ENCODE measurements around the gene SCRT2. TPM values are rescaled to one million over a fixed set of nuclear protein-coding genes. Genes with fewer than 3 reads are reported as not detected.

Gene SCRT2
- total and polyA plus RNA-seq, 2 of the 8 experiments (the other 6 are each of a cell fraction or from before 2014, with no cell fraction given): 0.12 to 0.34 TPM

GRCh38 chr20:667351-668034 is 8.1 kb downstream of the SCRT2 start:
- CTCF ChIA-PET (ENCODE audit: partially characterized antibody): interaction anchor here (0.6 to 11.1 kb wide), 51 partner anchors 9 to 352 kb away, joined by 3 to 157 read pairs (median 6); partner anchors contain the start of genes SCRT2, SLC52A3 and SRXN1
- no peak overlapping the region for H3K14ac ChIP-seq (ENCODE audit: insufficient read length)
- POLR2A ChIA-PET (ENCODE audit: partially characterized antibody): interaction anchor here (0.6 to 2.6 kb wide), 8 partner anchors 8 to 220 kb away, joined by 3 to 9 read pairs (median 4); partner anchors contain the start of genes CSNK2A1, SCRT2 and TBC1D20
- no peak overlapping the region for H4K91ac ChIP-seq (replicated peaks; ENCODE audit: insufficient read length, low read length)
- no peak overlapping the region for H3K56ac ChIP-seq (replicated peaks; ENCODE audit: insufficient read length, low read depth, low read length)
- H3K27me3 ChIP-seq (replicated peaks in 1 of 4; ENCODE audit: control insufficient read depth in 3 of 4, extremely low read depth in 1 of 4, insufficient read depth in 3 of 4, low read length in 3 of 4): peaks cover 8 to 26% (median 22%) of the 10 kb centered on the region in 4 experiments
- no peak overlapping the region for H3K4ac ChIP-seq (replicated peaks; ENCODE audit: insufficient read length, low read depth, low read length)
- H3K4me2 ChIP-seq (ENCODE audit: insufficient read depth in 1 of 2, low read depth in 2 of 2, low read length in 2 of 2): no peak overlapping the region
- no peaks in the 10 kb centered on the region for H4K20me1 ChIP-seq (replicated peaks in 1 of 2; ENCODE audit: control insufficient read depth in 1 of 2, insufficient read depth in 2 of 2, low read length in 2 of 2)
- H2BK5ac ChIP-seq (ENCODE audit: low read depth, low read length): no peak overlapping the region
- no peak overlapping the region for H2AK5ac ChIP-seq (ENCODE audit: low read depth, low read length)
- DNase-seq (ENCODE audit: low read depth in 1 of 2, low spot score in 2 of 2) (peak in 1 of 2 experiments; percentile 93), FAIRE-seq (peak; percentile 45)
- H3K27ac ChIP-seq (ENCODE audit: low read depth, low read length): no peak overlapping the region
- no peak overlapping the region for H4K8ac ChIP-seq (ENCODE audit: extremely low read depth, insufficient read depth, low read length)
- 0 out of 2 replicates have a peak overlapping the region, but pooled peaks have one; percentile 21 for H2BK15ac ChIP-seq (ENCODE audit: low read length)
- H2BK20ac ChIP-seq (ENCODE audit: low read length): no peak overlapping the region; the same call in 1 of the 2 replicates
- 41% methylated on average over 9 of the region's 9 CpGs; no CpG with 5 or more reads in 1 of the 2 experiments for WGBS, 2 experiments (ENCODE audit: extremely low coverage in 1 of 2, insufficient coverage in 1 of 2, insufficient read length in 1 of 2, insufficient replicate concordance in 2 of 2, low coverage in 1 of 2, low lambda C conversion rate in 2 of 2, missing lambda C conversion rate in 1 of 2)
- no peak overlapping the region for H2AFZ ChIP-seq (ENCODE audit: low read length)
- H2BK120ac ChIP-seq (replicated peaks; ENCODE audit: low read depth, low read length): no peak overlapping the region
- no peak overlapping the region for H3K18ac ChIP-seq (ENCODE audit: extremely low read depth, low read length)
- H3K79me1 ChIP-seq (ENCODE audit: low read depth, low read length): no peaks in the 10 kb centered on the region
- no peaks in the 10 kb centered on the region for H3K79me2 ChIP-seq (ENCODE audit: control insufficient read depth in 1 of 2, insufficient read depth in 2 of 2, low read length in 2 of 2)
- H3K4me3 ChIP-seq (ENCODE audit: extremely low read depth in 1 of 4, insufficient read depth in 2 of 4, low read depth in 3 of 4, low read length in 4 of 4): no peak overlapping the region
- peaks cover 2 to 21% (median 13%) of the 10 kb centered on the region in 4 experiments for H3K4me1 ChIP-seq (replicated peaks in 1 of 4; ENCODE audit: control insufficient read depth in 3 of 4, insufficient read depth in 4 of 4, low read length in 3 of 4)
- no peak overlapping the region for H3K9ac ChIP-seq (replicated peaks in 1 of 4; ENCODE audit: extremely low read depth in 1 of 4, low read depth in 3 of 4, low read length in 3 of 4)
- H3K9me3 ChIP-seq (ENCODE audit: insufficient read depth in 2 of 2, low read depth in 1 of 2, low read length in 1 of 2): peaks cover 4 to 5% of the 10 kb centered on the region in 2 experiments
- no peak overlapping the region for H4K5ac ChIP-seq (ENCODE audit: insufficient read length, low read depth, low read length)
- H2BK12ac ChIP-seq (ENCODE audit: low read depth, low read length): 0 out of 2 replicates have a peak overlapping the region, but pooled peaks have one; percentile 30
- H3K36me3 ChIP-seq (ENCODE audit: control insufficient read depth in 2 of 4, insufficient read depth in 4 of 4, low read length in 3 of 4): no peaks in the 10 kb centered on the region
- peaks cover 2% of the 10 kb centered on the region for H3K23me2 ChIP-seq (ENCODE audit: low read depth, low read length)
- no peak overlapping the region for H3K23ac ChIP-seq (ENCODE audit: insufficient read length)
- TF ChIP-seq SUZ12 (IDR thresholded peaks at IDR 0.05; ENCODE audit: low read length) (no peak), SRF (IDR thresholded peaks at IDR 0.05; ENCODE audit: low read depth, low read length) (no peak), YY1 (IDR thresholded peaks at IDR 0.05; ENCODE audit: low read depth, low read length) (0 out of 2 replicates have a peak, but pooled peaks have one; percentile 48), SP1 (IDR thresholded peaks at IDR 0.05; ENCODE audit: low read depth, low read length) (no peak), KDM1A (IDR thresholded peaks at IDR 0.05; ENCODE audit: borderline replicate concordance, low read length) (0 out of 2 replicates have a peak, but pooled peaks have one; percentile 63), RAD21 (IDR thresholded peaks at IDR 0.05 in 1 of 2, conservative IDR thresholded peaks at IDR 0.05 in 1 of 2; ENCODE audit: low read depth in 2 of 2, low read length in 2 of 2) (peak; percentile 64 to 79), CEBPB (IDR thresholded peaks at IDR 0.05; ENCODE audit: low read depth, low read length) (0 out of 2 replicates have a peak, but pooled peaks have one; percentile 44), GABPA (IDR thresholded peaks at IDR 0.05; ENCODE audit: borderline replicate concordance, insufficient read depth, low read length) (peak; percentile 40; the same call in 1 of the 2 replicates), TAF1 (IDR thresholded peaks at IDR 0.05; ENCODE audit: low read depth, low read length) (no peak), MAX (IDR thresholded peaks at IDR 0.05) (0 out of 2 replicates have a peak, but pooled peaks have one; percentile 13)
